ENCODE data around the gene MICAL3. TPM values are rescaled to one million over a fixed set of nuclear protein-coding genes. Genes with fewer than 3 reads are reported as not detected.

The MICAL3 gene
- polyA plus RNA-seq, 1 of the 3 experiments (the other 2 are of a cell fraction): 83.1 TPM

DNA sequence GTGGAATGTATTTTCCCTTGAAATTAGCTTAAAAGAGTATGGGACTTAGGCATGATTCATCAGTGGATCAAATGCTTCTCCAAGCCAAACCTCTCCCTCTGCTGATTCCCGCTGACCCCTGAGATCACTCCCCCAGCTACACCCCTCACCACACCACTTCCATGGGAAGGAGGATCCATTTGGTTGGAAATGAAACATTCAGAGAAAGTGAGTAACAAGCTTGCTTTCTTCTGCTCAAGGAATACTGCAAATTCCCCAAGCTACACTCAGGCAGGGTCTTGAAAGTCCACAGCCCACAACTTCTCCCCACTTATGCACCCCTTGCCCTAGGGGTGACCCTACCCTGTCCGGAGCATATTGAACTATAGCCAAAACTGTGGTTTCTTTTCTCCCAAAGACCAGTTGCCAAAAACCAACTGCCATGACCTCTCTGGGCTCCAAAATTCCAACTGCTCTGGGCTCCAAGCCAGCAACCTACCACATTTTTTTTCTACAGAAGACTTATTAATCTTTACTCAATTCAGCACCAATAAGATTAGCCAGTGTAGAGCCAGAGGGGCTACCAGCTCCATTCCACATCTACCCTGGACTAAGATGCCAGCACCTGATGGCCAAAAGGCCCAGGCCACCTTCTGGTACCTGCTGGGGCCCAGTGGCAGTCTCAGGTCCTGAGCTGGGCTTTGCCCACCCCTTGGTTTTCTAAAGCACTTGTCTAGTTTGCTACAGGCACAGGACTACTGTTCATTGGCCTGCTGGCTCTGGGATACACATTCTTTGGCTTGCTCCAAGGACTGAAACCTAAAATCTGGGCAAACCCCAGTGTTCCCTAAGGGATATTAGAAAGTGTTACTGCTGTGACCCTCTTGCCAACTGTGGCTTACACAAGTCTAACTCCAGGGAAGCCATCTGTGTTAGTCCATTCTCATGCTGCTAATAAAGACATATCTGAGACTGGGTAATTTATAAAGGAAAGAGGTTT, 101.1 kb downstream of the MICAL3 start:
- Histone ChIP-seq H4K20me1 (ENCODE audit: insufficient read depth) (peaks cover 67% of the 10 kb centered on the region), H3K4me3 (ENCODE audit: low read depth in 2 of 2, low read length in 1 of 2) (0 out of 4 replicates have a peak overlapping the region, but pooled peaks of 1 of the 2 experiments have one; percentile 0)
- CTCF ChIA-PET: interaction anchor here (0.9 to 3.9 kb wide), 5 partner anchors 8 to 153 kb away, joined by 3 to 14 read pairs (median 5); partner anchors contain the start of gene MICAL3

More for the DNA sequence above, 101.1 kb downstream of the MICAL3 start:
- DNase-seq: no peak
- H3K9ac ChIP-seq: no peak overlapping the region
- WGBS (ENCODE audit: low lambda C conversion rate): 27% methylated on average over 2 of the region's 2 CpGs
- H3K27ac ChIP-seq (ENCODE audit: low read depth in 2 of 2, low read length in 1 of 2): peak overlapping the region; percentile 64 to 77
- H2AFZ ChIP-seq (ENCODE audit: low read depth): no peak overlapping the region
- peaks cover 23 to 61% of the 10 kb centered on the region in 2 experiments for H3K4me1 ChIP-seq (ENCODE audit: control insufficient read depth in 1 of 2, insufficient read depth in 2 of 2, low read depth in 1 of 2, low read length in 1 of 2)
- no peak for TF ChIP-seq CHD2 (IDR thresholded peaks at IDR 0.05; ENCODE audit: low read length, partially characterized antibody)
- peak; percentile 88 for TF ChIP-seq RXRA (IDR thresholded peaks at IDR 0.05; ENCODE audit: borderline replicate concordance, low read depth)
- peak; percentile 35; the same call in 1 of the 2 replicates for TF ChIP-seq JUND (IDR thresholded peaks at IDR 0.05)
- peak in 1 of 2 experiments; percentile 44; a peak in 1 of 4 replicates for TF ChIP-seq EP300 (IDR thresholded peaks at IDR 0.05; ENCODE audit: borderline replicate concordance in 1 of 2, low read depth in 1 of 2, low read length in 1 of 2)
- TF ChIP-seq TEAD4 (IDR thresholded peaks at IDR 0.05; ENCODE audit: borderline replicate concordance, insufficient read depth): peak; percentile 40; the same call in 1 of the 2 replicates
- TF ChIP-seq, protein P1, sequence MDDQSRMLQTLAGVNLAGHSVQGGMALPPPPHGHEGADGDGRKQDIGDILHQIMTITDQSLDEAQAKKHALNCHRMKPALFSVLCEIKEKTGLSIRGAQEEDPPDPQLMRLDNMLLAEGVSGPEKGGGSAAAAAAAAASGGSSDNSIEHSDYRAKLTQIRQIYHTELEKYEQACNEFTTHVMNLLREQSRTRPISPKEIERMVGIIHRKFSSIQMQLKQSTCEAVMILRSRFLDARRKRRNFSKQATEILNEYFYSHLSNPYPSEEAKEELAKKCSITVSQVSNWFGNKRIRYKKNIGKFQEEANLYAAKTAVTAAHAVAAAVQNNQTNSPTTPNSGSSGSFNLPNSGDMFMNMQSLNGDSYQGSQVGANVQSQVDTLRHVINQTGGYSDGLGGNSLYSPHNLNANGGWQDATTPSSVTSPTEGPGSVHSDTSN (IDR thresholded peaks at IDR 0.05): peak; percentile 24; the same call in 1 of the 2 replicates
- TF ChIP-seq SMC3 (IDR thresholded peaks at IDR 0.05; ENCODE audit: low read depth, low read length): no peak
- 0 out of 2 replicates have a peak, but pooled peaks have one; percentile 22 for TF ChIP-seq ZBTB33 (IDR thresholded peaks at IDR 0.05; ENCODE audit: borderline replicate concordance, low read depth)
- TF ChIP-seq NFIC (IDR thresholded peaks at IDR 0.05; ENCODE audit: borderline replicate concordance): peak; percentile 93
- peak; percentile 42; the same call in 1 of the 2 replicates for TF ChIP-seq FOSL2 (IDR thresholded peaks at IDR 0.05; ENCODE audit: borderline replicate concordance, low read depth)
- no peaks in the 10 kb centered on the region for H3K9me2 ChIP-seq
- H3F3A ChIP-seq (replicated peaks; ENCODE audit: insufficient read depth): peaks cover 14% of the 10 kb centered on the region
- no peaks in the 10 kb centered on the region for H3K36me3 ChIP-seq (replicated peaks in 1 of 2; ENCODE audit: control insufficient read depth in 1 of 2, insufficient read depth in 2 of 2, low read length in 1 of 2)
- POLR2A ChIA-PET: no interaction called here
- H3K4me2 ChIP-seq: peak overlapping the region; percentile 52
- no peaks in the 10 kb centered on the region for H3K9me3 ChIP-seq
- no peaks in the 10 kb centered on the region for H3K27me3 ChIP-seq (ENCODE audit: insufficient read depth)
- peaks cover 84% of the 10 kb centered on the region for H3K79me2 ChIP-seq (ENCODE audit: insufficient read depth)
